Right renal cortex interstitium (tissue), 3 donors: Measurements from ENCODE around the gene EFCAB12. TPM values are rescaled to one million over a fixed set of nuclear protein-coding genes. Genes with fewer than 3 reads are reported as not detected.
A peak's percentile ranks its signal among the peaks of the same experiment; 100 is the strongest.

Source experiments
- DNase-seq, 3 donors: peaks; one replicate each; pipeline ENCODE4 v3.0.0-alpha.2; 2013; ENCODE audit warnings: low read depth in 3 of 3, low spot score in 2 of 3
- polyA plus RNA-seq, 3 donors: library from polyadenylated mRNA; unstranded; fragments of 120-200 nt; gene quantifications; one replicate each; pipeline ENCODE4 v1.2.1, GENCODE V29; 2013; ENCODE audit not compliant: insufficient read length in 3 of 3

The EFCAB12 gene
- 1 to 10 TPM; 3.2 to 3.6 (median 3.5) TPM for polyA plus RNA-seq

DNA sequence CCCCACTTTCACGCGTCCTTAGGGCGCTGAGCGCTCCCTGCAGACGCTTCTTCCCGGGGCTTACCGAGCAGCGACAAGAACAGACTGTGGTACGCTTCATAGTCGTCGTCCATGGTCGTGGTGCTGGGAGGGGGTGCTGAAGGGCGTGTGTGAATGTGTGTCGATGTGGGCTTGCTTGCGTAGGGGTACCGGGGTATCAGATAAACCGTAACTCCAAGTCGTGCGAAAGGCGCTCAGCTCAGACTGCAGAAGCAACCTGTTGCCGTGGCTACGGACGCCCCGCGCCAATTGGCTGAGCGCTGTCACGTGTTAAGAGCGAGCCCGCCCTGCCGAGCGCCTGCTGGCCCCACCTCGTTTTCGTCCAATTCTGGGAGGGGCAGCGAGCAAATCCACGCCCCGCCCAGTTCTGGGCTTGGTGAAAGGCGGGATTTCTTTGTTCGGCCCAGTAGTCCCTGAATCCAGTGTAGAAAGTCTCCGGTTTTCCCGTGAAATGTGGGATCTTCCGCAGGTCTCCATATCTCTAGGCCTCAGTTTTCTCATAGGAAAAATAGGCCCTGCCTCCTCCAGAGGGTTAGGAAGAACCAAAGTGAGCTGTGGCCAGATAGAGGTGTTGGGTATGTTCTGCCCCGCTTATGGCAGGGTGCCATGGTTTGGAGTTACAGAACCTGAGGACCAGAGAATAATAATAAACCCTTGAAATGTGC is at the start of gene EFCAB12:
Gene EFCAB12 (minus strand): TSS at position 261 of the 704 bp plus-strand sequence. CDS start 148 bp downstream, at position 113.
- peak in 1 of 3 donors; percentile 85 for DNase-seq

DNA sequence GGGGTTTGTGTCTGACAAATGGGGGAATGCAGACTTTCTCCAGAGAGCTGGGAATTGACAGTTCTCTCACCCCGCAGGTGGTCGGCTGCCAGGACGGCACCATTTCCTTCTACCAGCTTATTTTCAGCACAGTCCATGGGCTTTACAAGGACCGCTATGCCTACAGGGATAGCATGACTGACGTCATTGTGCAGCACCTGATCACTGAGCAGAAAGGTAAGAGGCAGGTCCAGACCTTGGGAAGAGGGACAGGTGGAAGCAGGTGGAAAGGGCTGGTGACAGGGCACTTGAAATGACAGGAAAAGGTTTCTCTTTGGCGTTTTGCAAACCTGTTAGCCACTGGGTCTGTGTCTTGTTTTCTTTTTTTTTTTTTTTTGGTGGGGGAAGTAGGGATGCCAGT is 48.1 kb upstream of the EFCAB12 start:
- no peak for DNase-seq

DNA sequence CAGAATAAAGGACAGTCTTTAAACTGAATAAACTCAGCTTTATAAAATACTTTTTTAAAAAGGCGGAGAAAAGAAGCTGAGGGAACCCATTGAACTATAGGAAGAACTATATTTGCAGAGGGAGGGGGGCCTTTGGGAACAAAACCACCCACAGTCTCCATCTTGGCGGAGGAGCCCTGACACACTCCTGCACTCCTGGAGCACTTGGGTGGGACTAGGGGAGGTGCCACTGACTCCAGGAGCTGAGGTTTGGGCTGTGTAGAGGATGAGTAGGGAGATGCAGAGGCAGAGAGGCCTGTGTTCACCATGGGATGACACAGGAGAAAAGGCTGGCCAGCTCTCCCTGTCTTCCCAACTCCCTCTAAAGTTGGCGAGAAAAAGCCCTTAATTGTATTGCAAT is 47.4 kb upstream of the EFCAB12 start:
- no peak for DNase-seq

DNA sequence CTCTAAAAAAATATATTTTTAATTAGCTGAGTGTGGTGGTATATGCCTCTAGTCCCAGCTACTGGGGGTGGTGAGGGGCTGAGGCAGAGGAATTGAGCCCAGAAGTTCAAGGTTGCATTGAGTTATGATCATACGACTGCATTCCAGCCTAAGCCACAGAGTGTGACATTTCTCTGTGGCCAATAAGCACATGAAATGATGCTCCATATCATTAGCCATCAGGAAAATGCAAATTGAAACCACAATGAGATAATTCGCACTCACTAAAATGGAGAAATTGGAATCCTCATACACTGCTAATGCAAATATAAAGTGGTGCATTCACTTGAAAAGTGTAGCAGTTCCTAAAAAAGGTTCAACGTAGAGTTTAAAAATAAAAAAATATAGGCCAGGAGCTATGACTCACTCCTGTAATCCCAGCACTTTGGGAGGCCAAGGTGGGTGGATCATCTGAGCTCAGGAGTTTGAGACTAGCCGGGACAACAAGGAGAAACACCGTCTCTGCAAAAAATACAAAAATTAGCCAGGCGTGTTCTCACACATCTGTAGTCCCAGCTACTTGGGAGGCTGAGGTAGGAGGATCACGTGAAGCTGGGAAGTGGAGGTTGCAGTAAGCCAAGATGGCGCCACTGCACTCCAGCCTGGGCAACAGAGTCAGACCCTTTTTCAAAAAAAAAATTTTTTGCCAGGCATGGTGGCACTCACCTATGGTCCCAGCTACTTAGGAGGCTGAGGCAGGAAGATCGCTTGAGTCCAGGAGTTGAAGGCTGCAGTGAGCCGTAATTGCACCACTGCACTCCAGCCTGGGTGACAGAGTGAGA is 46.8 kb upstream of the EFCAB12 start:
- DNase-seq: no peak

DNA sequence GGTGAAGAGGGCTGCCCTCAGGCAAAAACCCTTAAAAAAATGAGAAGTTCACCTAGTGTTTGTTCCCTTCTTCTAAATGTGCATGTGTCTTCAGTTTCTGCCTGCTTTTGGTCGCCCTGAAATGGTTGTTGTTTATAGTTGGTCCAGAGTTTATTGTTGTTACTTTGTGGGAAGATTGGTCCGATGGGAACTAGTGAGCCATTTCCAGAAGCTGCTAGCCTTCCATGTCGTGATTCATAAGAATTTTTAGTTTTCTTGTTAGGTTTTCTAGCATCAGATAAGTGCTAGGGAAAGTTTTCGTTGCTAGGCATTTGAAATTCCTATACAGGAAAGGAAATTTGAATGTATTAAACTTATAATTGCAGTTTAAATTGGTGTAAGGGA is 45.3 kb upstream of the EFCAB12 start:
- DNase-seq: no peak

DNA sequence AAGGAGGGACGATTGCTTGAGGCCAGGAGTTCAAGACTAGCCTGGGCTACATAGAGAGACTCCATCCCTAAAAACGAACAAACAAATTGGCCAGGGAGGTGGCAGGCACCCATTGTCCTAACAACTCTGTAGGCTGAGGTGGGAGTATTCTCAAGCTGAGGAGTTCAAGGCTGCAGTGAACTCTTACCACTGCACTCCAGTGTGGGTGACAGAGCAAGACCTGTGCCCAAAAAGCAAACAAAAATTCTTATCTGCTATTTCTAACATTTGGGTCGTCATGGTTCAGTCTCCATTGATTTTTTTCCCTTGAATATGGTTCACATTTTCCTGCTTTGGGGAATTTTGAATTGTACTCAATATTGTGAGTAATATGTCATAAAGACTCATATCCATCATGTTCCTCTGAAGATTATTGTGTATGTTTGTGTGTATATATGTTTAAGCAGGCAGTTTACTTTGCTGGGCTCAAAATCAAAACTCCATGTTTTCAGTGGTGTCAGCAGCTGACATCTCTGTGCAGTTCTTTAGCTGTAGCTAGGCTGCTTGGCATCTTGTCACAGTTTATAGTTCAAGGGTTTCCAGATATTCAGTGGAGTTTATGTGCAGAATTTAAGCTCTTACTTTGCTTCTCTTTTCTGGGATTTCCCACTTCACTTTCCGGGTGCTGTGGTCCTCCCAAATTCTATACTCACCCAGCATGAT is 44.8 kb upstream of the EFCAB12 start:
- no peak for DNase-seq

DNA sequence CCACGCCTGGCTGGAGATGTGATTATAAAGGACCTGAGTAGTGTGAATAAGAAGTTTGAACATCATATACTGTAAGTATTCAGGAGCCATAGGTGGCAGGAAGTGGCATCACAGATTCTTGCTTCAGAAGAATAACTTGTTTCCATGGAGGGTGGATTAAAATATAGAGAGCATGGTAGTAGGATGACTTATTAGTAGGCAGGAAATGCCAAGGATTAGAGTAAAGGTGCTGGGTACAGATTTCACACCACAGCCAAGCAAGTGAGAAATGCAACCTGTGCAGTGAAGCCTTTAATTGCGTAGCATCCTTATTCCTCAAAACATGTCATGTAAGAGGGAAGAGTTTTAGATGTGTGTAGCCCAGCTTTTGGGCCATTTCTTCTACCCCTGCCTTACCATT is 42.4 kb upstream of the EFCAB12 start:
- no peak for DNase-seq

DNA sequence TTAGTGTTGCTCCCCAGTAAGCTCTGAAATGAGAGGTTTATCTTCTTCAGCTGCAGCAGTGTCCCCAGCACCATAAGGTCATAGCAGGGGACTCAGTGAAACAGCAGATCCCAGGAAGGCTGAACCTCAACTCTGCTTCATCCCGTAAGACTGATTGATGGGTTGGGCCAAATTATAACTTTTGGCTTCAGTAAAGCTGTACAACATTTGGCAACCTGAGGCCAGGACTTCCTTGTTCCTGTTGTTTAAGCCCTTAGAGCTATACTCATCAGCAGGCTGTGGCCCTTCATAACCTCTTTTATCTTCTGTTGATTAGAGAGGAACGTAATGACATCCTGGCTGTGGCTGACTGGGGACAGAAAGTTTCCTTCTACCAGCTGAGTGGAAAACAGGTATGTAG is 40.6 kb upstream of the EFCAB12 start:
- no peak for DNase-seq

DNA sequence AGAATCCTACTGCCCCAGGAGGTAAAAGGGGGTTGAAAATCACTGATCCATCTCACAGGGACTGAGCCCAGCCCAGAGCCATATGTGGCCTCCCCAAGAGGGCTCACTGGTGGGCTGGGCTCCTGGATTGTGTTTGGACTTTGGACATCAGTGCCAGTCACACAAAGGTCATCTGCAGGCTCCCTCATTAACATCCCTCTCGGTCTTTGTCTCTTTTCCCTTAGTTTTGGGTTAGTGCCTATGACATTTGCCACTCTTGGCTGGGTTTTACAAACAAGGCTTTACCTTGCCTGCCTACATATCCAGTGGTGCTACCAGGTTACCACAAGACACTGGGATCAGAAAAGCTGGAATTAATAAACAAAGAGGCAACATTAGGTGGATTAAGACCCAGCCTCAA is 39.5 kb upstream of the EFCAB12 start:
- no peak for DNase-seq

DNA sequence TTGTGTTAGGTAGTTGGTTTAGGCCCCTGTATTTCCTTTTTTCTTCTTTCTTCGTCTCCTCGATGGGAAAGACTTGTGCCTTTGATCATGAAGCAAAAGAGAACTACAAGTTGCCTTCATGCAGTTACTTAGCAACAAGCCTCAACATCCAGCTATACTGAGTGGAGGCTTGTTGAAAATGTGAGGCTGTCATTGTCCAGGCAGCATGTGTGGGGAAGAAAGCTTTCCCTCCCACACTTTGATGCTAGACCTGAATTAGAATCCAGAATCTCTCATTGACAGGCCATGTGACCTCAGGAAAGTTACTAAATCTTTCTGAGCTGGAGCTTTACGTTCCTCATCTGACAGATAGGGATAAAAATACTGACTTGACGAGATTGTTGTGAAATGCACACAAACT is 35.3 kb upstream of the EFCAB12 start:
- DNase-seq: no peak

DNA sequence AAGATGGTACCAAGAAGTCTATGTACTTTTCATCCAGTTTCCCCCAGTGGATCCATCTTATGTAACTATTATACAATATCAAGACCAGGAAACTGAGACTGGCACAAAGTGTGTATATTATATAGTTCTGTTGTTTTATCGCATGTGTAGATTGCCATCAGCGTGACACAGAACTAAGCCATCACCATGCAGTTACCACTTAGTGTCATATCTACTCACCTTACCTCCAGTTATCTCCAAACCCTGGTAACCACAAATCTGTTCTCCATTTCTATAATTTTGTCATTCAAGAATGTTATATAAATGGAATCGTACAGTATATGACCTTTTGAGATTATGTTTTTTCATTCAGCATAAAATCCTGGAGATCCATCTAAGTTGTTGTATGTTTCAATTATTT is 34.7 kb upstream of the EFCAB12 start:
- no peak for DNase-seq

DNA sequence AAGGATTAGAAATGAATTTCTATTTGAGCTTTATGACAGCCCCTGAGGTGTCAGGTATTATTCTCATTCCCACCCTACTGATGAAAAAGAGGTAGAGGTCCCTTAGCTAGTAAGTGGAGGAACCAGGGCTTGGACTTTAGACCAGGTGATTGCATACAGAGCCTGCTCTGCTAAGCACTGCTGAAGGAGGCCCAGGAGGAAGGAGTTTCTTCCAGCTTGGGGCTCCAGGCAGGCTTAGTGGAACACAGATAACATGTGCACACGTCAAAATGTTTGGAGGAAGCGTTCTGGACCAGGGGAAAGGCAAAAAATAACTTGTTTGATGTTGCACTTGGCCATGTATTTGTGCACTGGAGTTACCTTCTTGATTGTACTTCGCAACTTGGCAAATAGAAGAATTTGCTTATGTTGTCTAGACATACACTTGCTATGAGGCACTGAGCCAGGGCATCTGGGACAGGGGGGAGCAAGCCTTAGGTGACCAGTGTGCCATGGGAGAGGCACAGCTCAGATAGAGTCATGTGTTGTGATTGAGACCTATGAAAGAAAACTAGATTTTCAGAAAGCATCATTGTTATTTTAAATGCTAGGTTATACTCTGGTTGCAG is 34.0 kb upstream of the EFCAB12 start:
- DNase-seq: no peak

DNA sequence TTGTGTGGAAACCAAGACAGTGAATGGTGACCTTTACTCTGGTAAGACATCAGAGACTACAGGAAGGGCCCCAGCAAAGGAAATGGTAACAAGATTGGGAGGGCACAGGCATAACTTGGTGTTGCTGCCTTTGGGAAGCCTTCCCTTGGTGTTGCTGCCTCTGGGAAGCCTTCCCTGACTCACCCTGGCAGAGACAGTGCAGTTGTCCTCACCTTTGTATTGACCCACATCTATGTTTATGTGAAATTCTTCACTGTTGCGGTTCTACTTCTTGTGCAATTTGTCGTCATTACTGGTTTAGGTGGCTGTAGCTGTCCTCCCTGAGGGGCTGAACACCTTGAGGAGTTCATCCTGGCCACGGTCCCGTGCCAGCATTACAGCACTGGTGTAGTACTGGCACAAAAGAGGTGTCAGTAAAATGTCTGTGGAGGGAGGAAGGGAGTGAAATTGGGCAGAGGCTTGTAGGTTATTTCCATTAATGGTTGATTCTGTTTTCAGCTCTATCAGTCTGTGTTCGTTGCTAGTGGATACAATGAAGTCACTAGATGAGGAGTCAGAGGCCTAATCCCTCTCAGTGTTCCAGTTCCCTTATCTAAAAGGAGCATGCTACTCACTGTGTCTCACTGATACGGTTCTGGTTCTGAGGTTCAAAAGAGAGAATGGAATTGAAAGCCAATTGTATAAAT is 33.2 kb upstream of the EFCAB12 start:
- DNase-seq: no peak

DNA sequence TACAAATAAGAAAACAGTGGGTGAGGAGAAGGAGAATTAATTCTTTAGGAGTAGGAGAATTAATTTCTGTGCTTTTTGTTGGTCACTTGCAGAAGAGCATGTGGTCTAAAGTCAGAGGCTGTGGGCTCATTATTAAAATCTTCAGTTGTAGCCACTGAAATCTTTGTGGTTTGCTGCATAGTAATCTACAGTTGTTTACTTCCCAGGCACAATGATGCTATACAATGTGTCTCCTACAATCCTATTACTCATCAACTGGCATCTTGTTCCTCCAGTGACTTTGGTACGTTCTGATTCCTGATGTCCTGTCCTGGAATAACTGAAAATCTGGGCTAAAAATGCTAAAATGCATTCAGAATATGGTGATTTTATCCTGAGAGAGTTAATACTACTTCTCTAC is 32.6 kb upstream of the EFCAB12 start:
- DNase-seq: no peak

DNA sequence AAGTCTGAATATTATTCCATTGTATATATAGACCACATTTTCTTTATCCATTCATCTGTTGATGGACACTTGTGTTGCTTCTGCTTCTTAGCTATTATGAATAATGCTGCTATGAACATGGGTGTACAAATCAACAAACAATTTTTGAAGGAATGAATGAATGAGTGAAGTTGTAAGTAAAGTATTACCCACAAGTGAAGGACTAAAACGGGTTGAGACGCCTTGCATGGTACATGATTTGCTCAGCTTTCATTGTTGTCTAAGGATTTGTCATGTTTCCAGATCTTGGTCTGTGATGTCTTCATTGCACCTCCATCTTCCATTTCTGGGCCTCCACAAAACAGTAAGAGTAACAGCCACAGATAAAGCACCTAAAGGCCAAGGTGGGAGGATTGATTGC is 32.1 kb upstream of the EFCAB12 start:
- no peak for DNase-seq

DNA sequence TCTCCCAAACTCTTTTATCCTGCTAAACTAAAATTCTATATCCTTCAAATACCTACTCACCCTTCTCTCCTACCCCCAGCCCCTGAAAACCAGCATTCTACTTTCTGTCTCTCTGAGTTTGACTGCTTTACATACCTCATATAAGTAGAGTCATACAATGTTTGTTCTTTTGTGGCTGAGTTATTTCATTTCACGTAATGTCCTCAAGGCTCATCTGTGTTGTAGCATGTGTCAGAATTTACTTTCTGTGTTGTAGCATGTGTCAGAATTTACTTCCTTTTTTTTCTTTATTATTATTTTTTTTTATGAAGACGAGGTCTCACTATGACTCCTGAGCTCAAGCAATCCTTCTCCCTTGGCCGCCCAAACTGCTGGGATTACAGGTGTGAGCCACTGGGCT is 31.7 kb upstream of the EFCAB12 start:
- no peak for DNase-seq

DNA sequence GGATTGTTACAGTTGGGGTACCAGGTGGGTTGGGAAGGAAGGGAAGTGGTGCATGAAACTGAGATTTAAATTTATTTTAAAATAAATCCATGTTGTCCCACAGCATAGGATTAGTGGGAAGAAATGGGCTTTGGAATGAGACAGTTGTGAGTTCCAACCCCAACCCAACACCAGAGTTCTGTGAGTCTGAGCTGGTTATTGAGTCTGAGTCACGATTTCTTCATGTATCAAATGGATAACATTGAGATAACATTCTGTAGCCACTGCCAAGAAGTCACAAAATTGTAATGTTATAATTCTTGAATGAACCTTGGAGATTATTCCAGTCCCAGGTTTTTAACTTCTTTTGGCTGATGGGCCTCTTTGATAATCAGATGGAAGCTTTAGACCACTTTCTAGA is 25.3 kb upstream of the EFCAB12 start:
- DNase-seq: no peak

DNA sequence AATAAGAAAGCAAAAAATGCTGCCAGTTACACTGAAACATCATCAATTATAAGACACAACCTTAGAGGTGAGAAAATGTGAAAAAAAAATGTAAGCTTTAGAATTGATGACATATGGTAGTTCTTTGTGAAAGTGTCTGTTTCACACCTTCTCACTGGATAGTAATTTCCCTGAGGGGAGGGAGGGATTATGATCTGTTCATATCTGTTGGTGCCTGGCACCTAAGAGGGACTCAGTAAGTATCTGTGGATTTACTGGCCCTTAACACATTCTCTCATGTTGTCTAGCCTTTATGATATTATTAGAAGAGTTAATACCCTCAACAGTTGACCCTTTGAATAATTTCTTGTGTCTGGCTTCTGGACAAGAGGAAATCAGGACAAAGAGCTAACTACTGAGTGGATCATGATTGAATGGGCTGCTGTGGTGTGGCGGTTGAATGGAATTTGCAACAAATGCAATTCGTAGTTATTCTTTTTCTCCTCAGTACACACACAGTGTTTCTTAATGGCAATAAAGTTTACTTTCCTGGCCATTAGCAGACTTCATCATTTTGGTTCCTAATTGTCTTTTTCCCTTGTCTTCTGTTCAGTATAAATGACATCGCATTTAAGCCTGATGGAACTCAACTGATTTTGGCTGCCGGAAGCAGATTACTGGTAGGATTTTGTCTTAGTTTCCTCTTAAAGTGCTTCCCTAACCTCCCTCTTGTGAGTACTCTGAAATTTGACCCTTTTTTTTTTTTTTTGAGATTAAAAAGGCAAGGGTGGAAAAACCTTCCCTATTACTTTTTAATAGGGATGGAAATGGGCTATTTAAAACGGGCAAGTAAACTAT is 21.1 kb upstream of the EFCAB12 start:
- no peak for DNase-seq

DNA sequence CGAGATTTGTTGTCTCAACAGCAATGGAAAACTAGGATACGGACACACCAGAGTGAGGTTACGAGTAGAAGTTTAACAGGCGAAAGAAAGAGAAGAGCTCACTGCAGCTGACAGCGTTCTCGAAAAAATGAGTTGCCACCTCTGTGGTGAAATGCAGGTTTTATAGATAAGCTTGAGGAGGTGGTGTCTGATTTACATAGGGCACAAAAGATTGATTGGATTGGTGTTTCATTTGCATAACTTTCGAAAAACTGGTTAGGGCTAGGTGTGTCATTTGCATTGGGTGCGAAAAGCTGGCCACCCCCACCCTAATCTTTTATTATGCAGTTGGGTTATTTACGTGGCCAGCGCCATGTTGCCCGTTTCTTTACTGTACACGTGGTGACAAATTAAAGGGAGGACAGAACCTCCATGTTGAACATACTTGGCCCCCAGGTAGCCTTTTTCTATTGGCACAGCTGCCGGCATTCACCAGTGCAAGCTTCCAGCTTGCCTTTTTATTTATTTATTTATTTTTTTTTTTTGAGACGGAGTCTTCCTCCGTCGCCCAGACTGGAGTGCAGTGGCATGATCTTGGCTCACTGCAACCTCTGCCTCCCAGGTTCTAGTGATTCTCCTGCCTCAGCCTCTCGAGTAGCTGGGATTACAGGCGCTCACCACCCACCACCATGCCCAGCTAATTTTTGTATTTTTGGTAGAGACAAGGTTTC is 19.9 kb upstream of the EFCAB12 start:
- no peak for DNase-seq
